Measurements from ENCODE around the gene BCL6B.

GRCh38 chr17:6981426-6981825, 41.4 kb upstream of the BCL6B start:
- no peak for TF ChIP-seq CTCF (IDR thresholded peaks at IDR 0.05; ENCODE audit: borderline replicate concordance, extremely low read depth, low read length, poor library complexity, severe bottlenecking)
- TF ChIP-seq EZH2 (IDR thresholded peaks at IDR 0.05; ENCODE audit: borderline replicate concordance, low read depth, low read length, severe bottlenecking) = no peak

Measured in DND-41 (cell line).